Kidney (tissue), 14 donors: Measurements from ENCODE around the gene PLCH2. TPM values are rescaled to one million over a fixed set of nuclear protein-coding genes. Genes with fewer than 3 reads are reported as not detected.

Experiments
- DNase-seq, 5 donors: peaks; one replicate each; pipeline ENCODE4 v3.0.0-alpha.2; 2013 to 2020
- FAIRE-seq: peaks from 2 replicates; lab custom pipeline; 2012; peaks lifted over from hg19 to GRCh38; lab: Jason Lieb, UNC
- H3K27ac ChIP-seq, 2 donors: one replicate each; pipeline ENCODE4 v1.7.0; 2013; ENCODE audit warnings: low read depth in 2 of 2, low read length in 2 of 2, inconsistent platforms in 1 of 2
- H3K27me3 ChIP-seq: one replicate; pipeline ENCODE4 v1.7.1; 2013; ENCODE audit warnings: low read length, inconsistent platforms; ENCODE audit not compliant: control insufficient read depth, insufficient read depth
- H3K36me3 ChIP-seq, 3 donors: one replicate each; pipeline versions ENCODE4 v1.7.0 to v1.7.1; 2013; ENCODE audit warnings: low read length in 3 of 3, control low read depth in 1 of 3, inconsistent platforms in 1 of 3; ENCODE audit not compliant: insufficient read depth in 3 of 3, control insufficient read depth in 2 of 3
- H3K4me1 ChIP-seq, 3 donors: one replicate each; pipeline versions ENCODE4 v1.7.0 to v1.7.1; 2013; ENCODE audit warnings: low read length in 3 of 3, inconsistent platforms in 1 of 3, low read depth in 1 of 3; ENCODE audit not compliant: control insufficient read depth in 2 of 3, insufficient read depth in 2 of 3
- H3K4me3 ChIP-seq, 3 donors: one replicate each; pipeline versions ENCODE4 v1.7.0 to v1.8.1; 2013; ENCODE audit warnings: low read length in 3 of 3, control low read depth in 1 of 3, inconsistent platforms in 1 of 3
- H3K9ac ChIP-seq, 3 donors: one replicate each; pipeline versions ENCODE4 v1.7.0 to v1.7.1; 2013; ENCODE audit warnings: low read length in 3 of 3, control low read depth in 1 of 3, inconsistent platforms in 1 of 3
- H3K9me3 ChIP-seq, 3 donors: one replicate each; pipeline versions ENCODE4 v1.7.0 to v1.7.1; 2013; ENCODE audit warnings: low read length in 3 of 3, control low read depth in 1 of 3, inconsistent platforms in 1 of 3; ENCODE audit not compliant: control insufficient read depth in 2 of 3, insufficient read depth in 1 of 3
- CTCF ChIP-seq: IDR thresholded peaks from 3 replicates; pipeline ENCODE4 v1.5.1; 2012; ENCODE audit warnings: mild to moderate bottlenecking, moderate library complexity, borderline replicate concordance; ENCODE audit not compliant: insufficient read depth; ENCODE audit errors: extremely low read depth
- intact Hi-C: fragments of 100-400 bp; cut with DNase I; formaldehyde crosslinking; loops from one replicate; pipeline ENCODE4 v1.11.1; 2022
- polyA plus RNA-seq: library from polyadenylated mRNA; stranded (reverse); fragments of 350-450 nt; fragmentation: Illumina TruSeq; extraction: RNeasy Lipid Tissue Mini Kit (QIAGEN cat#74804); gene quantifications from one replicate; pipeline ENCODE4 v1.2.3, GENCODE V29; 2014; ENCODE audit warnings: low read depth, low replicate concordance; ENCODE audit not compliant: insufficient read depth
- total RNA-seq: library from RNA; stranded (reverse); fragmentation: NEBNext Ultra II Directional; extraction: Animal tissue kit (Norgen Biotek cat#: 25700); gene quantifications from one replicate; pipeline ENCODE4 v1.2.1, GENCODE V29; 2021
- donor health status: control.
- donor health status: control.
- donor health status: control.
- donor health status: control.
- donor health status: control.
- donor health status: DM: yes; HTN: yes; CAD: no.
- donor health status: Normal renal cell carcinoma (clear cell type).

The PLCH2 gene
- total and polyA plus RNA-seq, 2 donors from 2014 or later, result 7.4 to 8.7 TPM

- Histone ChIP-seq H3K4me1 (peaks cover 0 to 4% (median 0%) of the 10 kb centered on the region in 3 donors), H3K27me3 (no peaks in the 10 kb centered on the region), H3K4me3 (no peak overlapping the region), H3K36me3 (no peaks in the 10 kb centered on the region), H3K27ac (no peak overlapping the region), H3K9me3 (no peaks in the 10 kb centered on the region), H3K9ac (no peak overlapping the region)
- intact Hi-C loops, result no loop called here
- no peak for FAIRE-seq
- no peak for DNase-seq
- TF ChIP-seq CTCF, result no peak
These were observed 10.5 kb downstream of the PLCH2 start for GRCh38 chr1:2486558-2486957.

- no peak for FAIRE-seq
- Histone ChIP-seq H3K9me3 (no peaks in the 10 kb centered on the region), H3K36me3 (no peaks in the 10 kb centered on the region), H3K4me3 (no peak overlapping the region), H3K4me1 (no peaks in the 10 kb centered on the region), H3K9ac (no peak overlapping the region), H3K27me3 (no peaks in the 10 kb centered on the region), H3K27ac (no peak overlapping the region)
- intact Hi-C loops, result no loop called here
- DNase-seq, result no peak
- TF ChIP-seq CTCF, result no peak
These were observed 12.6 kb downstream of the PLCH2 start for GRCh38 chr1:2488688-2489087.

- intact Hi-C loops, result no loop called here
- H3K9ac ChIP-seq, result no peak overlapping the region
- no peak for TF ChIP-seq CTCF
- no peak for DNase-seq
- no peaks in the 10 kb centered on the region for H3K36me3 ChIP-seq
- H3K4me3 ChIP-seq, result no peak overlapping the region
- H3K27me3 ChIP-seq, result no peaks in the 10 kb centered on the region
- no peak overlapping the region for H3K27ac ChIP-seq
- no peak for FAIRE-seq
- H3K9me3 ChIP-seq, result no peaks in the 10 kb centered on the region
- no peaks in the 10 kb centered on the region for H3K4me1 ChIP-seq
These were observed 13.5 kb downstream of the PLCH2 start for GRCh38 chr1:2489615-2490014.

GRCh38 chr1:2492091-2492490, 16.0 kb downstream of the PLCH2 start:
- intact Hi-C loops, result no loop called here

More at GRCh38 chr1:2492091-2492490, 16.0 kb downstream of the PLCH2 start:
- no peaks in the 10 kb centered on the region for H3K9me3 ChIP-seq
- H3K27me3 ChIP-seq, result no peaks in the 10 kb centered on the region
- H3K9ac ChIP-seq, result no peak overlapping the region
- FAIRE-seq, result no peak
- no peak overlapping the region for H3K4me3 ChIP-seq
- H3K36me3 ChIP-seq, result no peaks in the 10 kb centered on the region
- no peak for DNase-seq
- H3K27ac ChIP-seq, result no peak overlapping the region
- no peaks in the 10 kb centered on the region for H3K4me1 ChIP-seq
- TF ChIP-seq CTCF, result no peak
